Measurements from ENCODE around the gene BIRC2.
"Not testable (repeated sequence)": the region's sequence is repeated elsewhere in the genome, so short reads cannot be mapped to it uniquely, and the experiment has no call there.

The BIRC2 gene

GRCh38 chr11:102323542-102324251 is 23.3 kb upstream of the BIRC2 start:
- peak; percentile 28 for FAIRE-seq

GRCh38 chr11:102325088-102325487 is 21.9 kb upstream of the BIRC2 start:
- no peak for FAIRE-seq

DNA sequence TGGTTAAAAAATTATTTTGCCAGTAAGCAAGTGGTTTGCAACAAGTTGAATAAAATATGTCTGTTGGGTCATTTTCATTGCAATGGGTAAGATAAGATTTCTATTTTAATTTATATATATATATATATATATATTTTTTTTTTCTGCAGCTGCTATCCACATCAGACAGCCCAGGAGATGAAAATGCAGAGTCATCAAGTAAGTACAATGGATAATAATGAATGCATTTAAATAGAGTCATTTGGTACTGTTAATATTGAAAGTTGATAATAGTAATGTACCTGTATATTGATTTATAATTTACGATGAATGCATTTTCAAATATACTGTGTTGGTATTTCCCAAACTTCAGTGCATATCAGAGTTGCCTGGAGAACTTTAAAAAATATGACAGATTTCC is 18.3 kb upstream of the BIRC2 start:
- no peak for FAIRE-seq

DNA sequence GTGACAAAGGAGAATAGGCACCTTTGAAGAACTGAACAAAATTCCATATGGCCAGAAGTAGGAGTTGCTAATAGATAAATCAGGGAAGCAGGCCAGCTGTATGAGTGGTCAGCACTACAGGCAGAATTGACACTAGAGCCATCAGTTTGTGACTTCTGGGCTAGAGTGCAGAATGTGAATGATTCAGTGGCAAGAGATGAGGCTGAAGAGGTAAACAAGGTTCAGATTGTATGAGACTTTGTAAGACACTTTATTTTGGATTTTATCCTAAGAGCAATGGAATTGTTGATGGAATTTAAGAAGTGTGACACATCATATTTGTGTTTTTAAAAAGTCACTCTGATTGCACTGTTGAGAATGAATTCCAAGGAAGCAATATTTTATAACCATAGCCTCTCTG is 16.8 kb upstream of the BIRC2 start:
- no peak for FAIRE-seq

DNA sequence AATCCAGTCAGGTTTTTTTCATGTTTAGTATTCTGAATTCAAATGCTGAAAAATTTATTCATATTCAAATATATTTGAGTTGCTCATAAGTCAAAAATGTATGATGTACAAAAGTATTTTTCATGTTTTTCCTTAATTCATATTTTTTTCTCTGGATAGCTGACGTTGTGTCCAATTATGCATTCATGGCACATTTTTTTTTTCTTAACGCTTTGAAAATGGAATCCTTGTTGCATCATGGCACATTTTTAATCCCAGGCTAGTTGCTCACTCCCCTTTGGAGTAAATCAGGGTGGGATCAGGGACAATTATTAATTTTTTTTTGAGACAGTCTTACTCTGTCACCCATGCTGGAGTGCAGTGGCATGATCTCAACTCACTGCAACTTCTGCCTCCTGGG is 15.7 kb upstream of the BIRC2 start:
- no peak for FAIRE-seq

DNA sequence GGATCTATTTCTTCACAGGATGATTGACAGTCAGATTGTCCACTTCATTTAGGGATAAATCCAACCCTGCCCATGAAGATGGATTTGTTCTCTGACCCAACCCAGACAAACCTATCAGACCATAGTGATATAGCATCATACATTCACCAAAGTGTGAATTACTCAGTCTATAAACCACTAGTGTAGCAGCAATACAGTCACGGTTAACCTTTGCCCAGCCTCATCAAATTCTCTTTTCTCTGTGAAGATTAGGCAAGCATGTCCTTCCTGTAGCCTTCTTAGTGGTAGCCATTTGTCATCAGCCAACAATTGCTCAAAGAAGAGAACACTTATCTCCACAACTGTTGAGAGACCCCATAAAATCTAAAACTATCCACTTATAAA is 14.4 kb upstream of the BIRC2 start:
- FAIRE-seq: no peak

DNA sequence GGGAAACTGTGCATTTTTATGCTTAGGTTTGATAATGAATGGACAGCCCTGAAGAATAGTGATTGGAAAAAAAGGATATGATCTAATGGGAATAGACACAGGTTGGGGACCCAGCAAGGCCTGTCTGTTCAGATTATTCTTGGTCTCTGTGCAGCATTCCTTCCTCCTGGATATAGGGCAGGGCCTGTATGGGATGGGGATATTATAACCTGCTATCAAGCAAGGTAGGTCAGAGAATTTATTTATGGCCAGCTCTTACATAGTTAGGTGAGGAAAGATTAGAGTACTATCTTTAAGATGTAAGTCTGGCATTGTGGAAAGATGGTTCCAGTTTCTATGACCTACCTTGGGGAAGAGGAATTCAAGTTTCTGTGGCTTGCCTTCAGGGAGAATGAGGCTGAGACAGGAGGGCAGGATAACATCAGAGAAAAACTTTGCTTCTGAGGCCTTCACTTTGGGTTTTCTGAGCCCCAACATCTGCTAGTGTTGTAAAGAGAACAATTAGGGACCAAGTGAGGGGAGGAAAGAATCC is 8.5 kb upstream of the BIRC2 start:
- no peak for FAIRE-seq

DNA sequence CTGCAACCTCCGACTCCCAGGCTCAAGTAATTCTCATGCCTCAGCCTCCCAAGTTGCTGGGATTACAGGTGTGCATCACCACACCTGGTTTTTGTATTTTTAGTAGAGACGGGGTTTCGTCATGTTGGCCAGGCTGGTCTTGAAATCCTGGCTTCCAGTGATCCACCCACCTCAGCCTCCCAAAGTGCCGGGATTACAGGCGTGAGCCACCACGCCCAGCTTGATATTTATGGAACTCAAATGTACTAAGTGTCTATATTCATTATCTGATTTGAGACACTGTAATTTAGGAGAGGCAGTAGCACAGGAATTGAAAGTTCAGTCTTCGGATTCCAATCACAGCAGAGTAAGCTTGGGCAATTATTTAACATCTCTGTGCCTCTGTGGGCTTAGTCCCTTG is 5.7 kb upstream of the BIRC2 start:
- not testable (repeated sequence) for FAIRE-seq

DNA sequence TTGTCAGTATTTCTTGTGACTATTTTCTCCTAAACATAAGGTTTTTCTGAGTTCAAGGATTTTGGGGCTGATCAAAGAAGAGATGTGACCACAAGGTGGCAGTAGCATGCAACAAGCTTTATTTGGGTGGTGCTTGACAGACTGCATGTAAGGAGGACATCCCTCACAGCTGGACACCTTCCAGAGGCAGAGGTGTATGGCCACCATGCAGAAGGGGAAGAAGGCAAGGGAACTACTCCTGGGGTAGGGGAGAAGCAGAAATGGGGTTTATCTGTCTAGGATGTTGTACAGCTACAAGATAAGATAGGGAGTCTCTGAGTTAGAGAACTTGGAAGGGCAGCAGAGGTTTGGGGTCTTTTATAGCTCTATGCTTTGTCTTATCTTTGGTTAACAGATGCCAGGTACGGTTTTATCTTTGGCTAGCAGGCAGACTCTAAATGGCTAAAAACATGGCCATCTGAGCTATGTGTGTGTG is 5.1 kb upstream of the BIRC2 start:
- FAIRE-seq: no peak

DNA sequence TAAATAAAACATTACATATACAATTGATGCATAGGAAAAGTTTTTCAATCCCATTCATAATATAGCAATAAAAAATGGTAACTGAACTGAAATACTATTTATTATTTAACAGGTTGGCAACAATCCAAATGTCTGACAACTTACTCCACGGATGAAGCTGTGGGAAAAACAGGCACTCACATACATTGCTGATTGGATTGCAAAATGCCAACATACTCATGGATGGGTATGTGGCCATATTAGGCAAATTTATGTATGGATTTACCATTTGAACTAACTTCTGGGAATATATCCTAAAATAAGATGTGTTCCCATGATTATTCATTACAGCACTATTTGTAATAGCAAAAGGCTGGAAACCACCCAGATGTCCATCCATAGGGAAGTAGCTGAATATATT is 3.2 kb upstream of the BIRC2 start:
- FAIRE-seq: no peak

- no peak for FAIRE-seq
Measured at GRCh38 chr11:102345904-102346303, 1.1 kb upstream of the BIRC2 start.

GRCh38 chr11:102346456-102346747 is 612 bp upstream of the BIRC2 start:
- FAIRE-seq: no peak

GRCh38 chr11:102347462-102348370 is 702 bp downstream of the BIRC2 start:
- no peak for FAIRE-seq

- FAIRE-seq: no peak
Measured at GRCh38 chr11:102357116-102357515, 10.1 kb downstream of the BIRC2 start.

GRCh38 chr11:102359372-102359771 is 12.4 kb downstream of the BIRC2 start:
- no peak for FAIRE-seq

GRCh38 chr11:102360681-102361080 is 13.7 kb downstream of the BIRC2 start:
- FAIRE-seq: no peak

- FAIRE-seq: no peak
Measured at GRCh38 chr11:102361086-102362031, 14.3 kb downstream of the BIRC2 start.

- FAIRE-seq: no peak
Measured at GRCh38 chr11:102364991-102365390, 18.0 kb downstream of the BIRC2 start.

GRCh38 chr11:102367364-102367763 is 20.4 kb downstream of the BIRC2 start:
- FAIRE-seq: no peak

- no peak for FAIRE-seq
Measured at GRCh38 chr11:102368472-102368871, 21.5 kb downstream of the BIRC2 start.

GRCh38 chr11:102374633-102375424 is 27.8 kb downstream of the BIRC2 start:
- FAIRE-seq: not testable (repeated sequence)
